Neural cell (in vitro differentiated cells): ENCODE results near the gene SPON1. TPM values are rescaled to one million over a fixed set of nuclear protein-coding genes. Genes with fewer than 3 reads are reported as not detected.

ENCODE experiments used
- H2AFZ ChIP-seq: fragments of 200-600, 300-800 bp; sonication (generic), shearing (Covaris generic); 2 replicates; pipeline ENCODE4 v1.6.0; 2014; ENCODE audit warnings: low read depth, mild to moderate bottlenecking, antibody characterized with exemption, low read length, moderate library complexity
- H3F3A ChIP-seq: fragments of 200-600 bp; shearing (Covaris generic); 2 replicates; pipeline ENCODE4 v1.6.1; 2016; ENCODE audit warnings: mild to moderate bottlenecking, moderate library complexity, mixed read lengths, antibody characterized with exemption, low read length; ENCODE audit not compliant: insufficient read depth, poor library complexity, severe bottlenecking
- H3K27ac ChIP-seq: fragments of 200-600, 300-800 bp; sonication (generic), shearing (Covaris generic); 2 replicates; pipeline ENCODE4 v1.5.1; 2014; ENCODE audit warnings: mild to moderate bottlenecking, low read length, moderate library complexity
- H3K27me3 ChIP-seq: fragments of 300-800, 200-600 bp; sonication (generic), shearing (Covaris generic); 2 replicates; pipeline ENCODE4 v1.6.0; 2014; ENCODE audit warnings: mild to moderate bottlenecking, low read depth, low read length, moderate library complexity; ENCODE audit not compliant: insufficient read depth
- H3K36me3 ChIP-seq: fragments of 300-800, 200-600 bp; sonication (generic), shearing (Covaris generic); 2 replicates; pipeline ENCODE4 v1.5.1; 2014; ENCODE audit warnings: mild to moderate bottlenecking, antibody characterized with exemption, low read length, moderate library complexity; ENCODE audit not compliant: insufficient read depth
- H3K4me2 ChIP-seq: fragments of 300-800, 200-600 bp; sonication (generic), shearing (Covaris generic); 2 replicates; pipeline ENCODE4 v1.6.0; 2014; ENCODE audit warnings: mild to moderate bottlenecking, low read length
- H3K4me3 ChIP-seq: fragments of 300-800, 200-600 bp; sonication (generic), shearing (Covaris generic); 2 replicates; pipeline ENCODE4 v1.5.1; 2014; ENCODE audit warnings: mild to moderate bottlenecking, low read length, moderate library complexity
- H3K79me2 ChIP-seq: fragments of 200-600 bp; shearing (Covaris generic); replicated peaks from 2 replicates; pipeline ENCODE4 v1.6.0; 2014; ENCODE audit warnings: mild to moderate bottlenecking, low read length, moderate library complexity; ENCODE audit not compliant: insufficient read depth
- H3K9ac ChIP-seq: fragments of 300-800, 200-600 bp; sonication (generic), shearing (Covaris generic); 2 replicates; pipeline ENCODE4 v1.6.1; 2016; ENCODE audit warnings: mild to moderate bottlenecking, low read length, mixed read lengths
- H3K9me2 ChIP-seq: fragments of 200-600 bp; shearing (Covaris generic); 2 replicates; pipeline ENCODE4 v1.6.1; 2016; ENCODE audit warnings: mild to moderate bottlenecking, low read length, mixed read lengths; ENCODE audit not compliant: insufficient read depth
- H3K9me3 ChIP-seq: fragments of 200-600, 300-800 bp; sonication (generic), shearing (Covaris generic); 2 replicates; pipeline ENCODE4 v1.6.1; 2016; ENCODE audit warnings: mild to moderate bottlenecking, mixed run types, low read length, moderate library complexity, mixed read lengths
- H4K20me1 ChIP-seq: fragments of 200-600 bp; shearing (Covaris generic); 2 replicates; pipeline ENCODE4 v1.6.1; 2016; ENCODE audit warnings: mild to moderate bottlenecking, mixed run types; ENCODE audit not compliant: insufficient read depth
- EP300 ChIP-seq: fragments of 450-650 bp; conservative IDR thresholded peaks from 2 replicates; pipeline ENCODE4 v1.6.1; 2014; ENCODE audit warnings: antibody characterized with exemption, mild to moderate bottlenecking, moderate library complexity; ENCODE audit not compliant: poor library complexity, severe bottlenecking
- EZH2 ChIP-seq: fragments of 200-600, 300-800 bp; shearing (Covaris generic), sonication (generic); IDR thresholded peaks from 2 replicates; pipeline ENCODE4 v1.6.1; 2014; ENCODE audit warnings: antibody characterized with exemption, low read length, borderline replicate concordance, mild to moderate bottlenecking; ENCODE audit not compliant: insufficient read depth, poor library complexity, severe bottlenecking
- MXI1 ChIP-seq: fragments of 450-650 bp; conservative IDR thresholded peaks from 2 replicates; pipeline ENCODE4 v1.6.1; 2014; ENCODE audit warnings: antibody characterized with exemption, mild to moderate bottlenecking; ENCODE audit not compliant: poor library complexity, severe bottlenecking
- POLR2AphosphoS5 ChIP-seq: IDR thresholded peaks from 2 replicates; pipeline ENCODE4 v1.6.1; 2012
- RAD21 ChIP-seq: fragments of 450-650 bp; conservative IDR thresholded peaks from 2 replicates; pipeline ENCODE4 v1.6.1; 2014; ENCODE audit warnings: antibody characterized with exemption, mild to moderate bottlenecking, moderate library complexity
- SMC3 ChIP-seq: fragments of 450-650 bp; conservative IDR thresholded peaks from 2 replicates; pipeline ENCODE4 v1.6.1; 2014; ENCODE audit warnings: antibody characterized with exemption, mild to moderate bottlenecking, moderate library complexity; ENCODE audit not compliant: poor library complexity
- TAF1 ChIP-seq: IDR thresholded peaks from 2 replicates; pipeline ENCODE4 v1.6.1; 2012; ENCODE audit warnings: low read depth
- polyA plus RNA-seq: library from polyadenylated mRNA; depleted of rRNA; stranded (reverse); fragments of >200 nt; gene quantifications from 2 replicates; pipeline ENCODE4 v1.2.3, GENCODE V29; 2014
- small RNA-seq, 3 experiments: library from RNA; depleted of rRNA; stranded (forward); fragments of <200 nt; gene quantifications; one replicate each; pipeline ENCODE3, GENCODE V24; 2012
- TF ChIP-seq, protein P1 (sequence below): fragments of 450-650 bp; IDR thresholded peaks from 2 replicates; pipeline ENCODE4 v1.5.1; 2014; ENCODE audit warnings: antibody characterized with exemption, mild to moderate bottlenecking, moderate library complexity; ENCODE audit not compliant: poor library complexity, severe bottlenecking
- TF ChIP-seq, protein P2 (sequence below): IDR thresholded peaks from 2 replicates; pipeline ENCODE4 v1.6.1; 2012; ENCODE audit warnings: borderline replicate concordance

SPON1 gene
- polyA plus RNA-seq, 1 donor from 2014 or later = 0.66 TPM

DNA sequence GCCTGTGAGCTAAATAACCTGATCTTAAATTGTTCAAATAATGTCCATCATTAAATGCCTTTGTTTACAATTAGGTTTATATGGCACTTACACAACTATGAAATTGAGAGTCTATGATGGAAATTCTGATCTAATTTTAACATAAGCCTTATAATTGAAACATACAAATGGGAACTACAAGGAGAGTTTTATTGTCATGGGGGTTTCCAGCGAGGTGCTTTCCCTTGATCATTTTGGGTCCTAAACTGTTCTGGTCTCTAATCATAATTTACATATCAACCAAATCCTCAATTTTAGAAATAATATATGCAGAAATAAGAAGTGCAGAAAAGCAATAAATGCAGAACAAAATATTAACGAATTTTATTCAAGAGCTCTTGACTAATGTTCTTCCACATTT is 351.6 kb downstream of the SPON1 start:
- H3K79me2 ChIP-seq = peaks cover 8% of the 10 kb centered on the region
- H3K27ac ChIP-seq = no peak overlapping the region
- no peaks in the 10 kb centered on the region for H3K9me2 ChIP-seq
- no peak overlapping the region for H2AFZ ChIP-seq
- H3K9ac ChIP-seq = no peak overlapping the region
- no peaks in the 10 kb centered on the region for H3K27me3 ChIP-seq
- H3K4me2 ChIP-seq = no peak overlapping the region
- H3K9me3 ChIP-seq = no peaks in the 10 kb centered on the region
- H4K20me1 ChIP-seq = no peaks in the 10 kb centered on the region
- H3F3A ChIP-seq = no peaks in the 10 kb centered on the region
- H3K36me3 ChIP-seq = no peaks in the 10 kb centered on the region
- no peak overlapping the region for H3K4me3 ChIP-seq
- TF ChIP-seq EP300 (no peak), POLR2AphosphoS5 (no peak), MXI1 (no peak), EZH2 (no peak), SMC3 (no peak), RAD21 (no peak), TAF1 (no peak)
- TF ChIP-seq, protein P1, sequence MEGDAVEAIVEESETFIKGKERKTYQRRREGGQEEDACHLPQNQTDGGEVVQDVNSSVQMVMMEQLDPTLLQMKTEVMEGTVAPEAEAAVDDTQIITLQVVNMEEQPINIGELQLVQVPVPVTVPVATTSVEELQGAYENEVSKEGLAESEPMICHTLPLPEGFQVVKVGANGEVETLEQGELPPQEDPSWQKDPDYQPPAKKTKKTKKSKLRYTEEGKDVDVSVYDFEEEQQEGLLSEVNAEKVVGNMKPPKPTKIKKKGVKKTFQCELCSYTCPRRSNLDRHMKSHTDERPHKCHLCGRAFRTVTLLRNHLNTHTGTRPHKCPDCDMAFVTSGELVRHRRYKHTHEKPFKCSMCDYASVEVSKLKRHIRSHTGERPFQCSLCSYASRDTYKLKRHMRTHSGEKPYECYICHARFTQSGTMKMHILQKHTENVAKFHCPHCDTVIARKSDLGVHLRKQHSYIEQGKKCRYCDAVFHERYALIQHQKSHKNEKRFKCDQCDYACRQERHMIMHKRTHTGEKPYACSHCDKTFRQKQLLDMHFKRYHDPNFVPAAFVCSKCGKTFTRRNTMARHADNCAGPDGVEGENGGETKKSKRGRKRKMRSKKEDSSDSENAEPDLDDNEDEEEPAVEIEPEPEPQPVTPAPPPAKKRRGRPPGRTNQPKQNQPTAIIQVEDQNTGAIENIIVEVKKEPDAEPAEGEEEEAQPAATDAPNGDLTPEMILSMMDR = no peak
- TF ChIP-seq, protein P2, sequence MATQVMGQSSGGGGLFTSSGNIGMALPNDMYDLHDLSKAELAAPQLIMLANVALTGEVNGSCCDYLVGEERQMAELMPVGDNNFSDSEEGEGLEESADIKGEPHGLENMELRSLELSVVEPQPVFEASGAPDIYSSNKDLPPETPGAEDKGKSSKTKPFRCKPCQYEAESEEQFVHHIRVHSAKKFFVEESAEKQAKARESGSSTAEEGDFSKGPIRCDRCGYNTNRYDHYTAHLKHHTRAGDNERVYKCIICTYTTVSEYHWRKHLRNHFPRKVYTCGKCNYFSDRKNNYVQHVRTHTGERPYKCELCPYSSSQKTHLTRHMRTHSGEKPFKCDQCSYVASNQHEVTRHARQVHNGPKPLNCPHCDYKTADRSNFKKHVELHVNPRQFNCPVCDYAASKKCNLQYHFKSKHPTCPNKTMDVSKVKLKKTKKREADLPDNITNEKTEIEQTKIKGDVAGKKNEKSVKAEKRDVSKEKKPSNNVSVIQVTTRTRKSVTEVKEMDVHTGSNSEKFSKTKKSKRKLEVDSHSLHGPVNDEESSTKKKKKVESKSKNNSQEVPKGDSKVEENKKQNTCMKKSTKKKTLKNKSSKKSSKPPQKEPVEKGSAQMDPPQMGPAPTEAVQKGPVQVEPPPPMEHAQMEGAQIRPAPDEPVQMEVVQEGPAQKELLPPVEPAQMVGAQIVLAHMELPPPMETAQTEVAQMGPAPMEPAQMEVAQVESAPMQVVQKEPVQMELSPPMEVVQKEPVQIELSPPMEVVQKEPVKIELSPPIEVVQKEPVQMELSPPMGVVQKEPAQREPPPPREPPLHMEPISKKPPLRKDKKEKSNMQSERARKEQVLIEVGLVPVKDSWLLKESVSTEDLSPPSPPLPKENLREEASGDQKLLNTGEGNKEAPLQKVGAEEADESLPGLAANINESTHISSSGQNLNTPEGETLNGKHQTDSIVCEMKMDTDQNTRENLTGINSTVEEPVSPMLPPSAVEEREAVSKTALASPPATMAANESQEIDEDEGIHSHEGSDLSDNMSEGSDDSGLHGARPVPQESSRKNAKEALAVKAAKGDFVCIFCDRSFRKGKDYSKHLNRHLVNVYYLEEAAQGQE = no peak

DNA sequence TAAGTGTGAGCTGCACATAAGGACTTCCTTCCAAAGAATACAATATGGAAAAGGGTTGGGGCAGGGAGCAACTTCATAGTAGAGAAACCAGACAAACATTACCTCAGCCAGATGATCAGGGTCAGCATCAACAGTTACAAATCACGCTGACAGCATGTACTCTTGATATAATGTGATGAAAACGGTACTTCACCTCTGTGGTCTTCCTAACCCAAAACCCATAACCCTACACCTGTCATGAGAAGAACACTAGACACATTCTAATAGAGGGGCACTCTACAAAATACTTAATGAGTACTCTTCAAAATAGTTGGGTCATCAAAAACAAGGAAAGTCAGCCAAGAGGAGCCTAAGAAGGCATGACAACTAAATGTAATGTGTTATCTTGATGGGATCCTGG is 352.6 kb downstream of the SPON1 start:
- Histone ChIP-seq H3K9me2 (no peaks in the 10 kb centered on the region), H3K36me3 (no peaks in the 10 kb centered on the region), H3K27ac (no peak overlapping the region), H3F3A (no peaks in the 10 kb centered on the region), H3K4me3 (no peak overlapping the region), H3K9me3 (no peaks in the 10 kb centered on the region), H4K20me1 (no peaks in the 10 kb centered on the region), H3K9ac (no peak overlapping the region), H2AFZ (no peak overlapping the region), H3K79me2 (peaks cover 8% of the 10 kb centered on the region), H3K4me2 (no peak overlapping the region), H3K27me3 (no peaks in the 10 kb centered on the region)
- TF ChIP-seq, protein P2 = no peak
- TF ChIP-seq MXI1 = no peak

Small RNA genes lying within 50 kb of the gene (small RNA-seq; reads per million reads assigned to genes)
- 0 reads per million in 3 experiments for gene RNA5SP332
